Hematopoietic multipotent progenitor cell treated with erythropoietin and hydrocortisone succinate and interleukin-3 and kit ligand, for 17 days (in vitro differentiated cells): ENCODE results near the gene NME4.
A peak's percentile ranks its signal among the peaks of the same experiment; 100 is the strongest.
"Not testable (repeated sequence)": the region's sequence is repeated elsewhere in the genome, so short reads cannot be mapped to it uniquely, and the experiment has no call there.

Experiments
- DNase-seq: peaks from one replicate; pipeline ENCODE4 v3.0.0-alpha.2; 2015; ENCODE audit warnings: low spot score

The NME4 gene

DNA sequence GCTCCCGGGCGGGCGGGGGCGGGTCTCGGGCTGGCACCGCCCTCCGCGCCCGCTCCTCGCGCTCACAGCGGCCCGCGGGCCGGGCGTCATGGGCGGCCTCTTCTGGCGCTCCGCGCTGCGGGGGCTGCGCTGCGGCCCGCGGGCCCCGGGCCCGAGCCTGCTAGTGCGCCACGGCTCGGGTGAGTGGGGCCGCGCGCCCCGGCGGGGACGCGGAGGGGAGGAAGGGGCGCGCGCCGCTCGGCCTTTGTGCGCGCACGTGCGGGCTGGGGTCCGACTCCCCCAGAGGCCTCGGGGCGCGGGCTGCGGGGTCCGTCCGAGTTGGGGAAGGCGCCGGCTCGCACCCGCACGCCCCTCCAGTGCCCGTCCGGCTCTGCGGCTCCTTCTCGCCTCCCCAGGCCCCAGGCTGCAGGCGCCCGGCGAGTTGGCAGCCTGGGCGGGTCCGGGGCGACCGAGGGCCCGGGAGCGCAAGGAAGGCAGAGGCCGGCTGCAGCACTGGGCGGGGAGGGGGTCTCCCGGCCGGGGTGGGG, at the start of gene NME4:
TSS of gene NME4 (plus strand) at position 65 of the 527 bp plus-strand sequence. CDS start at position 89, 24 bp downstream.
- peak; percentile 24 for DNase-seq

GRCh38 chr16:347203-347602, 49.8 kb upstream of the NME4 start:
- DNase-seq: no peak

GRCh38 chr16:348495-348894, 48.5 kb upstream of the NME4 start:
- not testable (repeated sequence) for DNase-seq

GRCh38 chr16:349211-349610, 47.8 kb upstream of the NME4 start:
- no peak for DNase-seq

DNA sequence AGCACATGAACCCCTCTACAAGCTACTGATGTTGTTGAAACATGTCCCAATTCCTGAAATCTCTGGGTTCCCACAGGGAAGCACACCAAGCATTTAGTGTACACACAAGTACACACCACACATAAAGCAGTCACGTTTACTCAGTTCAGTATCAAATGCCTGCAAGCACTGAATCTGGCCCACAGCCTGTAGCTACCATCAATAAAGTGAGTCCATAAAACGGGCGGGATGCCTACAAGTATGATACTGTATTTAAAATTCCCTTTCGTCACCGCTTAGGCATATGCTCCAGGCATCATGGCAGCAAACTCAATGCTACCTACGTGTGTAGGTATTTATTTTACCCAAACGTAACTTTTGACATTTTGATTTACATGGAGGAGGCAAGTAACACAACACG, 46.8 kb upstream of the NME4 start:
- DNase-seq: no peak

DNA sequence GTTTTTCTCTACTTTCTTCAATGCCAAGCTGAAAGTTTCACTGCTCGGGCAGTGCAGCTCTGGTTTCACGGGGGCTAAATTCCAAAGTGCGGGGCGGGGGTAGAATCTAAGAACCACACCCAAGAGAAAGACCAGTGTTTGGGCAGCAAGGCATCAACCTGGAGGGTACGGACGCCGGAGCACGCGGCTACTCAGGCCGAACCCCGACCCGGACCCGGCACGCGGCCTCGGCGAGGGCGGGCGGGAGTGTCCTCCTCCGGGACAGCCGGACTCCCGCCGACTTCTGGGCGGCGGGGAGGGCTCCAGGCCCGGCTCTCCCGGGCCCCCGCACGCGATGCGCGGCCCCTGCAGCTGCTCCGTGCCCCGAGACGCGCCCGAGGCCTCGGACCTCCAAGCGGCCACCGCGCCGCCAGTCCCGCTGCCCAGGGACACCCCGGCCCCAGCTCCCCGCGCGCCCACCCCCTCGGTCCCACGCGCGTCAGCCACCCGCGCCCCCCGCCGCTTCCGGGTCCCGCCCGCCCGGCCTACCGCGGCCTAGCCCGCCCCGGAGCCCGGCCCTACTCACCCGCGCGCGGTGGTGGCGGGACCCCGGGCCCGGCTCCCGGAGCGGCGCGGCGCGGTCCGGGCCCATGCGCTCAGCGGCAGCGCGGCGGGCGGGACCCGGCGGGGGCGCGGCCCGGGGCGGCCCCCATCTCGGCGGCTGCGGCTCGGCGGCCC, 45.0 kb upstream of the NME4 start:
- DNase-seq: peak; percentile 17

DNA sequence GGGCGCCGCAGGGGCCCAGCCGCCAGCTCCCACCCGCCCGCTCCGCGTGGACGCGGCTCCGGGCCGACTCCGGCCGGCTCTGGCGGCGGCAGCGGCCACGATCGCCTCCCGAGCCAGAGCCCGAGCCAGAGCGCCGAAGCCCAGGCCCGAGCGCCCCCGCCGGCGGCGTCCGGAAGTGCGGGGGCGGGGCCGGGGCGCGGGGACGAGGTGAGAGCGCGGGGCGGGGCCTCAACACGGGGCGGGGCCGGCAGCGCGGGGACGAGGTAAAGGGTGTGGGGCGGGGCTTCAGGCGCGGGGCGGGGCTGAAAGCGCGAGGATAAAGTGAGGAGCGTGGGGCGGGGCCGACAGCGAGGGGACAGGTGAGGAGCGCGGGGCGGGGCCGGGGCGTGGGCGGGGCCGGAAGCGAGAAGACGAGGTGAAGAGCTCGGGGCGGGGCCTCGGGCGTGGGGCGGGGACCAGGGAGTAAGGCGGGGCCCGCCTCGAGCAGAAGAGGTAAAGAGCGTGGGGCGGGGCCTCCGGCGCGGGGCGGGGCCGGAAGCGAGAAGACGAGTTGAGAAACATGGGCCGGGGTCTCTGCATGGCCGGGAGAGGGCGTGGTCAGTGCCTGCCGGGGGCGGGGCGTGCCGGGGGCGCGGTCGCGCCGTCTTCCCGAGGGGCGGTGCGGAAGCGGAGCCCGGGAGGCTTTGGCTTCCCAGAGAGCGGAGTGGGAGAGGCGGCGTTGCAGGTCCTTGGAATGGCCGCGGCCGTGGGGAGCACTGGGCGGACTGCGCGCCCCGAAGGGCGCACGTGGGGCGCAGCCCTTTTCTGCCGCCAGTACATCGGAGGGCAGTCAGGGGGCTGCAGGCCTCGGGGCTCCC, 44.2 kb upstream of the NME4 start, which contains the start of gene AXIN1:
TSS of gene AXIN1 (minus strand) at position 177 of the 857 bp plus-strand sequence. CDS start 5,698 bp downstream, outside the sequence.
- DNase-seq: peak; percentile 98

- DNase-seq: peak; percentile 19
Observed at GRCh38 chr16:353404-354290, 43.4 kb upstream of the NME4 start.

GRCh38 chr16:354291-354881, 42.6 kb upstream of the NME4 start:
- no peak for DNase-seq

DNA sequence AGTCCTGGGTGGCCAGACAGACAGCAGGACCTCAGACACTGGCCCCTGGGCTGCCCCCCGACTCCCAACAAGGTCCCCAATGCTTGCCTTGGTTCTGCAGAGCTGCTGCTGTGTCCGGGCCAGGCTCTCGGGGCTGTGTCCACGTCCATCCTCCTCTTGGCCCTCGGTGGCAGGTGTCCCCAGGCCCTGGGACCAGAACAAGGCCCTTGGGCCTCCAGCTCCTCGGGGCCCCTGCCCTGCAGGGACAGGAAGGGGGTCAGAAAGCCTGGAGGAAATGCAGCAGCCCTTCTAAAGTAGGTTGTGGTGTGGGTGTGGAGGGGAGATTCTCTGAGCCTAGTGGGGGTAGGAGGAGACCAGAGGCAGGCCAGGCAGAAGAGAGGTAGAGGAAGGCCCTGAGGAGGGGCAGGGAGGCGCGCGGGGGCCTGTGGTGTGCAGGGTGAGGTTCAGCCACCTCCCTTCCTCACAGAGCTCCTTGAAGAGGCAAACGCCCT, 42.0 kb upstream of the NME4 start:
- DNase-seq: no peak

- DNase-seq: no peak
Observed at GRCh38 chr16:356741-357140, 40.3 kb upstream of the NME4 start.

GRCh38 chr16:359067-359763, 37.8 kb upstream of the NME4 start:
- no peak for DNase-seq

GRCh38 chr16:359871-360697, 36.9 kb upstream of the NME4 start:
- DNase-seq: no peak

- DNase-seq: no peak
Observed at GRCh38 chr16:360698-361336, 36.2 kb upstream of the NME4 start.

DNA sequence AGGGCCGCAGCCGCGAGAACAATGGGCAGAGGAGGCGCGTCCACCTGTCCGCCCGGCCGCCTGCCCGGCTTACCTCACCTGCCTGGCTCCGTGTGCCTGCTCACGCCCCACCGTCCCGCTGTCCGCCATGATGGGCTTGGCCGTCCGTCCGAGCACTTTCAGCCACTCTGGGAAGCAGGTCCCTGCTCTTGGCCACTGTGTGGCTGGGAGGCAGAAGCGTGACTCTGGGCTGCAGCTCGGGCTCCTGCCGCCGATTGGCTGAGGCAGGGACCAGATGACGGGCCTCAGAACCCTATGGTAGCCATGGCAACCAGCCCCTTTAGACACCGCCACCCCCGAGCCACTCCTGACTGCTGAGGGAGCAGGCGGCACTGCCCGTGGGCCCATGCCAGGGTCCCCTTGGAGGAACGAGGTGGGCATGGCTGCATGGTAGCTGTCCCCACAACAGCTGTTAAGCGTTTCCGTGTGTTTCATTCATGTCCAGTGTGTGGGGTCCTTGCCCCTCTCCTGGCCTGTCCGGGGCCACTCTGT, 35.6 kb upstream of the NME4 start:
- no peak for DNase-seq

DNA sequence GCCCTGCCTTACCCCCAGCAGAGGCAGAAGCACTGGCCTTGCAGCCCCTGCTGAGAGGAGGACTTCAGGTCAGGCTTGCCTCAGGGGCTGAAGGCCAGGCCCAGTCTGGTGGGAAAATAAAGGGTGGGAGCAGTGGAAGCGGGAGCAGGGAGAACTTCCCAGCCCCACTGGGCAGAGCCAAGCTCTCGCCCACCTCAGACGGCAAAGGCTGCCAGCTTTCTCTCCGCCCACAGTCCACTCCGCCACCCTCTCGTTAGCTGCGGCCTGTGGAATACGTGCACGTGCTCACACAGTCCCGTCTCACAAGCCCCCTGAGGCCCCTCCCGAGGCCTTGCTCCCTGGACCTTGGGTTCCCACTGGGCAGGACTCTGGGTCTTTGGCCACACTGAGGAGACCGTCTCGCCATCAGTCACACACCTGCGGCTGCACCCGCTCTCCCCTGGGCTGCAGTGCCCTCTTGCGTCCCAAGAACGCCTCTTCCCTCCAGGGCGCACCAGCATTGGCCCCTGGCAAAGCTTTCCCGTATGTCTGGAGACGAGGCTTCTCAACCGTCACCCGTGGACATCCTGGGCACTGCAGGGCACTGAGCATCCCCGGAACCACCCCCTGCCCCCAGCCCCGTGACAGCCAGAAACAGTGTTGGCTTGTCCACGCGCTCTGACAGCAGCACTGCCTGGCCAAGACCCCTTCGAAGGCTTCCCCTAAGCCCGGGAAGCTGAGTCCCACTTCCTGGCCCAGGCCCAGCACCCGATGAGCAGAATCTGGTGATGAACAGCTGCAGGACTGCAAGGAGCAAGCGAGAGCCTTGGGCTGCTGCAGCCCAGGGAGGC, 34.9 kb upstream of the NME4 start:
- peak; percentile 79 for DNase-seq

DNA sequence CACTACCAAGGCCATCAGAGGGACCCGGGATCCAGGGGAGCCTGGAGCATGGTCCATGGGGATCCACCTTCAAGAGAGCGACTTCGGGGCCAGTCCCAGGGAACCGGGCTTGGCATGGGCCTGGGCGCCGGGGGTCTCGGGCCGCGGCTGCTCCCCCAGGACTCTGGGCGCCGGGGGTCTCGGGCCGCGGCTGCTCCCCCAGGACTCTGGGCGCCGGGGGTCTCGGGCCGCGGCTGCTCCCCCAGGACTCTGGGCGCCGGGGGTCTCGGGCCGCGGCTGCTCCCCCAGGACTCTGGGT, 34.3 kb upstream of the NME4 start:
- DNase-seq: not testable (repeated sequence)

DNA sequence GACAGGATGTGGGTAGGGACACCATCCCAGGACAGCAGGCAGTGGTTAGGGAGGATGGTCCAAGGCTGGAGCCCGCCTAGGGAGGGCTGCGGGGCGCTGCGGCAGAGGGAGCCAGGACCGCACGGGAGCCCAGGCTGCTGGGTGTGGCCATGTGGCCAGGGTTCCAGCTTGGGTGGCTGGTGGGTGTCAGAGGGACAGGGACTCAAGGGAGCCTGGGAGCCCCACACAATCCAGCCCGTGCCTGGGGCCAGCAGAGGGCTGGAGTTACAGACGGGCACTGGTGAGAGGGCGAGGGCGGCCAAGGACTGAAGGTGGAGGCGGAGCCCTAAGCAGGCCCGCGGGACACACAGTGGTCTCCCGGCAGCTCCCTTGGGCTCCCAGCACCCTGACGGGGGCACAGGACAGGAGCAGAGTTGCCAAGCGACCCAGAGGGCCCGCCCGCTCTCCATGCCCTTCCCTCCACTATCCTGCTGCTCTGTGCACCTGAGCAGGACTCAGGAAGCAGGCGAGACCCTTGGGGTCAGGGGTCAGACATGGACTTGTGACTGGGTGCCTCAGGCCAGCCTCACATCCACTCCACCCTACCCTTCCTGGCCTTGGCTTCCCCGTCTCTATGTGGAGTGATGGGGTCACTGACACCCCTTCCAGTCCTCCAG, 33.8 kb upstream of the NME4 start:
- DNase-seq: no peak
